NOMO-1 treated with dmso at 0.1 percent for 144 hours (cell line): ENCODE data around the gene ACACA.

Source experiments
- DNase-seq: peaks from one replicate; lab custom pipeline; 2025; ENCODE audit not compliant: unreplicated experiment; lab: John Stamatoyannopoulos, UW

ACACA gene

DNA sequence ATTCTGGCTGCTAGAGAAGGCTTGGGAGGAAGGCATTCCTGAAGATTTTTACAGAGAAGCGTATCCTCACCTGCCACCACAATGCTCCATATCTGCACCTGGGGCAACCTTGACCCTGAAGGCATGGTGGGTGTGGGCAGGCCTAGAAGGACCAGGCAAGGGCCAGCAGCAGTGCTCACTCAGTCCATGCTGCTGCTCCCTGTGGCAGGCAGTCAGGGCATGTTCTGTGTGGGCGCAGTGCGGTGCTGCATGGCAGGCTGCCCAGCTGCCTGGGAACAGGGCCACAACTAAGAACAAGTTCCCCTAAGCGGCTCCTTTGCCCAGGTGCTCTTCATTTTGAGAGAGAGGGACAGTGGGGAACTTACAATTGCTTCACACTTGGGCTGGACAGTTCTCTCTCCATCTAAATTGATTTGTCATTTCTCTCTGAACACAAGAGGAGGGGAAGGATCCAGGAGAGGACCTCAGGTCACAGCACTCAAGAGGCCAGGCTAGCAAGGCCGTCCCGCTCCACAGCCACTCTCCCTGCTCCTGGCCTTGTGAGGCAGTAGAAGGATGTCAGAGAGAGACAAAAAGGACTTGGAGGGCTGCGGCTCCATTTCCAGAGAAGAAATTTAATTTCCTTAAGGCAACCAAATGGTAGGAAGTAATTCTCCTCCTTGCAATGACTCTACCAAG is 299.1 kb downstream of the ACACA start:
- DNase-seq: no peak

DNA sequence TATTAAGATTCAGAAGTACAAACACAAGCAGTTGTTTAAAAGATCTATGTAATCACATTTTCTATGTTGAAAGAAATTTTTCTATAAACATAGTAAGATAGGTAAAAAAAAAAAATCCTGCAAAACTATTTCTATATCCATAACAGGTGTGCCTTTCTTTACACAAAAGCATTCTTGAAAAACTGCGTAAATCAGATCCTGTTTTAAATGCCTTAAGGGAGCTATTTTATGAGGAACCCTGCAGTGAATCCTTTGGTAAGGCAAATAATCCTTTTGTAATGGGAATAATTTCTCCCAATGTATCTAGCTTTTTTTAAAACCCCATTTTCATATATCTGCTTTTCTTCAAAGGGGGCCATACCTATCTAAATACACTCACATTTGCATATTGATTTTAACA is 300.6 kb downstream of the ACACA start:
- DNase-seq: no peak

DNA sequence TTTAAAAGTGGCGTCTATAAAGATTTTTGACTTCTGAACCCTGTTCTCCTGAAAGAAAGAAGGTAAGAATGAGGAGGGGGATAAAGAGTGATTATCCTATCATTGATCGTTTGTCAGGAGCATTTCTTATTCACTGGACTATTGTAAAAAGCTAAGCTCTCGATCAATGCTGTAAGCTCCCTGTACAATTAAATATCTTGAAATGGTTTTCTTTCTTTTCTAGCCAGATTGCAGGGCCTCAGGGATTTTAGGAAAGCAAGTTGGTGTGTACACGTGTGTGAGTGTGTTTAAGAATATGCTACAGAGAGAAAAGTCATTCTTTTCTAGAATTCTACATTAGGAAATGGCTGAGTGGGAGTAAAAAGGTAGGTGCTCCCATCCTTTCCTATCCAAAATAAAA is 303.4 kb downstream of the ACACA start:
- no peak for DNase-seq

GRCh38 chr17:37101306-37101705 is 305.3 kb downstream of the ACACA start:
- DNase-seq: no peak

DNA sequence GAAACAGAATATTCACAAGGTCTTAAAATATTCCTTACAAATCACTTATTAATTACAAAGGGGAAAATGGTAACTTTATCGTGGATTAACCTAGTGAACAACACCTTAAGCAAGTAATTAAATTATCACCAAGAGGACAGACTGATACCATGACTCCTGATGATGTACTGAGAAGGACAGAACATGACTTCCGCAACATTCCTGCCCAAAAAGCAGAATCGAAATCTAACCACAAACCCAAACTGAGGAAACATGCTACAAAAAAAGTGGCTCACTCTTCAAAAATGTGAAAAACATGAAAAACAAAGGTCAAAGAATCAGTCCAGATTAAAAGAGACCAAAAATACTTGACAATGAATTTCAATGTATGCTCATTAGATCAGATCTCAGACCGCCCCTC is 306.4 kb downstream of the ACACA start:
- peak; percentile 4 for DNase-seq

GRCh38 chr17:37098910-37099664 is 307.5 kb downstream of the ACACA start:
- DNase-seq: no peak

GRCh38 chr17:37098152-37098551 is 308.5 kb downstream of the ACACA start:
- DNase-seq: no peak

- no peak for DNase-seq
Observed at GRCh38 chr17:37097154-37097553, 309.5 kb downstream of the ACACA start.

- DNase-seq: no peak
Observed at GRCh38 chr17:37096071-37096470, 310.6 kb downstream of the ACACA start.

DNA sequence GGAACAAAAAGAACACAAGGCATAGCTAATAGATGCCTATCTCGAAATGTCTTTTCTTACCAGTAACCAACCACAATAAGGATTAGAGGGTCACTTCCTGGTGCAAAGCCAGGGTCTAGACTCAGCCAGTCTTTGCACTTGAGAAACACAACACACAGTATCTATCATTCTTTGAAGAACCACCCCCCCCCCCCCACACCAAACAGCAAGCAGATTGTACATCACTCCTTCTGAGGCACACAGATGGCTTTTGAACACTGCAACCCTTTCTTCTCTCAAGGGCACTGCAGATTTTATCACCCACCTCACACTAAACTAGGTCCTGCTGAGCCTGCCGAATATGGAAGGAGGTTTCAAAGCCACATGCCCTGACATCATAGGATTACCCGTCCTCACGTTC is 312.2 kb downstream of the ACACA start:
- no peak for DNase-seq

DNA sequence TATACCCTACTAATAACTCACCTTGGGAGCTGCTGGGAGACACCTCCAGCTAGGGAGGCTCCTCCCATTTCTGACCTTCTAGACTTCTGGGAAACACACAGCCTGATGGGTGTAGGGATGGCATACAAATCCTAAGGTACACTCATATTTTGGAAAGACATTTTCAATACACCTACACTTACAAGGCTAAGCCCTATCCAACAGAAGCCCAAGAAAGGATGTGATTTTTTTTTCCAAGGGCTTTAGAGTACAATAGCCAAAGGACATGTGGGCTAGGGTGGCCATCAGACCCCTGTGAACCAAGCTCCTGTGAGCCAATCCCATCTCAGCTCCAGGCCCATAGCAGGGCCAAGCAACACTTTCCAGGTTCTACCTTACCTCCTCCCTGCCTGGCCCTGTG is 313.9 kb downstream of the ACACA start:
- no peak for DNase-seq

DNA sequence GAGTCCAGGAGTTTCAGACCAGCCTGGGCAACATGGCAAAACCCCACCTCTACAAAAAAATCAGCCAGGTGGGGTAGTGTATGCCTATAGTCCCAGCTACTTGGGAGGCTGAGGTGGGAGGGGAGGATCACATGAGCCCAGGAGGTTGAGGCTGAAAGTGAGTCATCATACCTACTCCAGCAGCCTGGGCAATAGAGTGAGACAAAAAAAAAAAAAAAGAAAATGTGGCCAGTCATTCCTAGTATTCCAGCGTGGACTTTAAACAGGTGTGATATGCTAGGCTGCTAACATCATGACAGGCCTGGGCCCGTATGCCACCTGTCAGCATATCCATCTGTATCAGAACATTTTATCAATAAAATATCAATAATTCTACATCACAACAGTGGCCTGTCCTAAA is 314.6 kb downstream of the ACACA start:
- DNase-seq: no peak

- no peak for DNase-seq
Observed at GRCh38 chr17:37090941-37091340, 315.7 kb downstream of the ACACA start.

DNA sequence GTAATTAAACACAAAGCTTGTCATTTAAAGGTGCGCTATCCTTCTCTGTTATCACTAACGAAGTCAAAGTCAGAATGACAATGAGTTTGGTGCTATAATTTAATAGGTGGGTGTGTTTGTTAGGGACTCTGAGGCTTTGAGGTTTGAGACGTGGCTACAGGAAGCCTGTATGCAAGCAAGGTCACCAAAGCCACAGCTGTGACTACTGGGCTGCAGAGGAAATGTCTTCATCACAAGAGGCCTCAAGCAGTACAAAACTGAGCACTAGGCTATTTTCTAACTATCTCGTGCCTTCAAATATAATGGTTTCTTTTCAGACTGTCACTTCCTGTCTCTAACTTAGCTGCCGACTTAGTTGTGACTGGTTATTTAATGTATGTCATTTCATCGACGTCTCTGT is 316.7 kb downstream of the ACACA start:
- DNase-seq: peak; percentile 83

- no peak for DNase-seq
Observed at GRCh38 chr17:37088913-37089312, 317.7 kb downstream of the ACACA start.

GRCh38 chr17:37088459-37088858 is 318.2 kb downstream of the ACACA start:
- DNase-seq: no peak

DNA sequence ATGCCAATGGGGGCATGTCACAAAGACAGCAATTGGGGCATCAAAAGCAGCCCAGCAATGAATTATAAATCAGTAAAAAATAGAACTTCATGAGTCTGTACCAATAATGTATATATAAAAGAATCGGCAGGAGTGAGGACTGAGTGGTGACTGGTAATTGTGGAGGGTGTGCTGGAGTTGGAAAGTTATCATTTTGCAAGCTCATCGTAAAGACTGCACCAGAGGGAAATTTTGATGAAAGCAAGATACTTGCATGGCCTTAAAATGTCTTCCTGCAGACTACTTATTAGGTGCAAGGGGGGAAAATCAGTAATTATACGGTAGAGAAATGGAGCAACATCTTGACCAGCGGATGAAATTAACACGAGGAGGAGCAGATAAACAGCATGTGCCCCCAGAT is 319.0 kb downstream of the ACACA start:
- no peak for DNase-seq

DNA sequence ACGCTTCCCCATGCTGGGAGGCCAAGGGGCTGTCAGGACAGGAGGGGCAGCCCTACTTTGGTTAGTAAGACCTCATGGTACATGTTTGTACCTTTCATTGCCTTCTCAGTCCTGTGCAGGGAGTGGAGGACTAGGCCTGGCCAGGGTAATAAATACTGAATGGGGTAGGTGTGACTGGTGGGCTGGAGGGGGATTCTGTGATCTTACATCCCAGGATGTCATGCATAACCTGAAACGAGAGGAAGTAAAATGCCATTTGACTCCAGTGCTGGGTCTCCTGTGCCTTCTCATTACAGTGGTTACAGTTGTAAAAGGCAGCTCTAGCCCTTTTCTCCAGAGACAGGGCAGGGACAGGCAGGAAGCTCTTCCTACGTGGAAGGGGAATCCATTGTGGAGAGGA is 319.7 kb downstream of the ACACA start:
- DNase-seq: no peak

- DNase-seq: no peak
Observed at GRCh38 chr17:37086334-37086733, 320.3 kb downstream of the ACACA start.

DNA sequence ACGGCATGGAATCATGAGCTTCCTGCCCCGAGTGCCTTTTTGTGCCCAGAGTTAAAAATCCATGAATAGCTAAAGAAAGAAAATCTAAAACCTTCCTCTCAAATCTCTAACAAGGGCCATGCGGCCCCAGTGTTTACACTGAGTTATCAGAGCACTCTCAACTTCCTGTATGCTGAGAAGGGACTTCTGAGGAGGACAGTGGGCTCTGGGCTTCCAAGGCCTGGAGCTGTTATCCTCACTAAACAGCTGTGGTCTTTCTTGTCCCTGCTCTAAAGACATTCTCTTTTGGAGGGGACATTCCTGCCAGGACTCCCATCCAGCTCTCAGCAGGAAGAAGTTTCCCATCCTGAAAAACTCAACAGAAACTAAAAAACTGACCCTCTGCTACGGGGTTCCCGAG is 322.3 kb downstream of the ACACA start:
- no peak for DNase-seq

GRCh38 chr17:37083456-37083855 is 323.2 kb downstream of the ACACA start:
- DNase-seq: no peak

DNA sequence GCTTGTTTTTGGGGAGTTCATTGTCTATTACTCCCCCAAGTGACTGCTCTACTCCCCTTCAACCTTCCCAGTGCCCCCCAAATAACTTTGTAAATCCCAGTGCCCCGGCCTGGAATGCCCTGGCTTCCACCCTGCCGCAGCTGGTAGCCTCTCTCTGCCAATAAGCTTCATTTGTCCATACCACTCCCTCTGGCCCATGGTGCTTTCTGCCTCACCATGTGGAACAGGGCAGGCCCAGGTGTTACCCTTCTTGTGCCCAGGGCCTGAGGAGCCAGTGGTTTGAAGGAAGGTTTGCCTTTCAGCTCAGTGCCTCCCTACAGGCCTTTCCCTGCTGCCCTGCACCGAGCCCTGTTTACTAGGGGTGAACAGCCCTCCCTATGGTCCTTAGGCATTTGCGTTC is 323.7 kb downstream of the ACACA start:
- no peak for DNase-seq
